GM12878 (cell line): ENCODE results near the gene LMLN. TPM values are rescaled to one million over a fixed set of nuclear protein-coding genes. Genes with fewer than 3 reads are reported as not detected.

Experiments used
- ATAC-seq: fragments of 200-7000 bp; cut with Tn5 transposase; 3 replicates; pipeline ENCODE4 v1.9.1; 2020; ENCODE audit warnings: mild to moderate bottlenecking, moderate library complexity
- BruUV-seq: library from RNA; stranded (reverse); fragments of 400-500 nt; replicated peaks from 2 replicates; lab custom pipeline; 2021; lab: Mats Ljungman, UMichigan
- CTCF ChIA-PET: fragments of 300-600 bp; sonication (Branson Sonifier 250); formaldehyde crosslinking; extraction: SDS; loops from one replicate; lab custom pipeline; 2021; ENCODE audit warnings: inconsistent platforms; lab: Yijun Ruan, JAX
- POLR2A ChIA-PET: fragments of 350-600 bp; formaldehyde crosslinking; extraction: SDS; loops from one replicate; lab custom pipeline; 2021; ENCODE audit warnings: inconsistent platforms; lab: Charles Lee
- RAD21 ChIA-PET: fragments of 300-600 bp; sonication (Branson Sonifier 250); formaldehyde crosslinking; loops from one replicate; lab custom pipeline; 2023; ENCODE audit warnings: antibody characterized with exemption; ENCODE audit not compliant: unreplicated experiment; lab: Charles Lee
- SMC1A ChIA-PET: fragments of 300-600 bp; sonication (Branson Sonifier 250); formaldehyde crosslinking; loops from one replicate; lab custom pipeline; 2023; ENCODE audit not compliant: unreplicated experiment, uncharacterized antibody; lab: Charles Lee
- DNase-seq: peaks from one replicate; pipeline ENCODE4 v3.0.0-alpha.2; 2011; ENCODE audit warnings: low read depth, low spot score
- FAIRE-seq: peaks from 3 replicates; lab custom pipeline; 2011; peaks lifted over from hg19 to GRCh38; lab: Jason Lieb, UNC
- H2AFZ ChIP-seq: 2 replicates; pipeline ENCODE4 v1.6.0; 2011; ENCODE audit warnings: low read depth, low read length, control low read depth; ENCODE audit not compliant: control insufficient read depth
- H3K27ac ChIP-seq: 2 replicates; pipeline ENCODE4 v1.5.1; 2011; ENCODE audit warnings: control low read depth; ENCODE audit not compliant: control insufficient read depth, insufficient read depth
- H3K27me3 ChIP-seq, 2 experiments: replicated peaks in 1 of 2; 2 replicates each; pipeline versions ENCODE4 v1.6.0 to v1.6.1; 2011; ENCODE audit warnings: low read length in 1 of 2; ENCODE audit not compliant: control insufficient read depth in 2 of 2, insufficient read depth in 2 of 2
- H3K36me3 ChIP-seq, 2 experiments: 2 replicates each; pipeline ENCODE4 v1.5.1; 2011; ENCODE audit warnings: low read length in 1 of 2; ENCODE audit not compliant: control insufficient read depth in 2 of 2, insufficient read depth in 2 of 2
- H3K4me1 ChIP-seq: 2 replicates; pipeline ENCODE4 v1.6.1; 2011; ENCODE audit warnings: mild to moderate bottlenecking, low read length, moderate library complexity, mixed read lengths; ENCODE audit not compliant: control insufficient read depth, insufficient read depth
- H3K4me2 ChIP-seq: 2 replicates; pipeline ENCODE4 v1.6.0; 2011; ENCODE audit warnings: control low read depth; ENCODE audit not compliant: control insufficient read depth, insufficient read depth
- H3K4me3 ChIP-seq: fragments of 200-600 bp; sonication (generic); 2 replicates; pipeline ENCODE4 v1.5.1; 2016
- H3K79me2 ChIP-seq: 2 replicates; pipeline ENCODE4 v1.6.0; 2011; ENCODE audit warnings: low read length; ENCODE audit not compliant: control insufficient read depth, insufficient read depth
- H3K9ac ChIP-seq: 2 replicates; pipeline ENCODE4 v1.8.0; 2011; ENCODE audit warnings: low read length, control low read depth, mixed read lengths; ENCODE audit not compliant: control insufficient read depth, insufficient read depth
- H3K9me3 ChIP-seq: replicated peaks from 3 replicates; pipeline ENCODE4 v1.5.1; 2011; ENCODE audit warnings: mild to moderate bottlenecking, low read length; ENCODE audit not compliant: control insufficient read depth, insufficient read depth
- H4K20me1 ChIP-seq: 2 replicates; pipeline ENCODE4 v1.6.0; 2011; ENCODE audit not compliant: control insufficient read depth, insufficient read depth
- ASH2L ChIP-seq: fragments of 300-600, 200-600 bp; sonication (generic); IDR thresholded peaks from 2 replicates; pipeline ENCODE4 v1.6.1; 2017; ENCODE audit warnings: low read depth, mild to moderate bottlenecking, borderline replicate concordance
- KLF5 ChIP-seq: fragments of 450-650 bp; IDR thresholded peaks from 2 replicates; pipeline ENCODE4 v1.6.1; 2014; ENCODE audit warnings: mild to moderate bottlenecking; ENCODE audit not compliant: partially characterized antibody
- NR2F1 ChIP-seq: fragments of 450-650 bp; conservative IDR thresholded peaks from 2 replicates; pipeline ENCODE4 v1.6.1; 2017; ENCODE audit warnings: mild to moderate bottlenecking
- REST ChIP-seq: IDR thresholded peaks from 2 replicates; pipeline ENCODE4 v1.6.1; 2012; ENCODE audit warnings: mild to moderate bottlenecking, low read depth, low read length
- SMARCA5 ChIP-seq: fragments of 450-650 bp; IDR thresholded peaks from 2 replicates; pipeline ENCODE4 v1.6.1; 2017; ENCODE audit warnings: mild to moderate bottlenecking
- WGBS: methylation state at CpG from one replicate; pipeline ENCODE4 v1.1.6; 2016; ENCODE audit warnings: low lambda C conversion rate; ENCODE audit not compliant: insufficient replicate concordance, insufficient coverage; ENCODE audit errors: missing lambda C conversion rate; 5-methylcytosine and 5-hydroxymethylcytosine counted together
- in situ Hi-C: fragments of 300-500 bp; cut with MboI; formaldehyde crosslinking; loops from 9 replicates; pipeline ENCODE4 v1.14.3; 2018; ENCODE audit warnings: mixed read lengths
- intact Hi-C: fragments of 100-400 bp; cut with micrococcal nuclease; formaldehyde crosslinking; loops from one replicate; pipeline ENCODE4 v1.14.2; 2022; ENCODE audit not compliant: unreplicated experiment
- polyA plus RNA-seq, 11 experiments: library from polyadenylated mRNA; depleted of rRNA in 4 of 11; unstranded in 6 of 11; stranded (reverse) in 5 of 11; fragments of >200 nt; fragmentation: Nextera tagmentation in 4 of 11; fragmentation: Illumina TruSeq in 1 of 11; extraction: Ambion mirVana in 4 of 11; extraction: Trizol in 1 of 11; gene quantifications; 1 replicate in 1 of 11; 2 replicates in 10 of 11; pipeline versions ENCODE4 v1.2.1 to v1.2.3, GENCODE V29; 2011 to 2016; ENCODE audit warnings: inconsistent platforms in 2 of 11, missing spikeins in 2 of 11, low read depth in 1 of 11
- total RNA-seq, 4 experiments: library from RNA; depleted of rRNA in 3 of 4; stranded (reverse); fragments of >200 nt in 3 of 4; fragmentation: Illumina TruSeq in 1 of 4; extraction: Trizol in 1 of 4; gene quantifications; 2 replicates each; pipeline versions ENCODE4 v1.2.1 to v1.2.3, GENCODE V29; 2013 to 2021

Gene LMLN
- total and polyA plus RNA-seq, 10 of the 15 experiments (the other 5 are each of a cell fraction or from before 2014, with no cell fraction given), result 0.02 to 1.7 (median 0.81) TPM

GRCh38 chr3:197997936-197998335 is 37.9 kb downstream of the LMLN start:
- 62% methylated on average over 3 of the region's 3 CpGs for WGBS
- no peak for TF ChIP-seq ASH2L
- TF ChIP-seq SMARCA5, result no peak
- TF ChIP-seq NR2F1, result no peak
- TF ChIP-seq KLF5, result no peak
- TF ChIP-seq REST, result no peak
- TF ChIP-seq, all 136 proteins: peak for 0

More at GRCh38 chr3:197997936-197998335, 37.9 kb downstream of the LMLN start:
- in situ Hi-C loops (no loop called here), intact Hi-C loops (no loop called here)
- Histone ChIP-seq H3K36me3 (no peaks in the 10 kb centered on the region), H3K9me3 (no peaks in the 10 kb centered on the region), H3K4me1 (no peaks in the 10 kb centered on the region), H3K9ac (no peak overlapping the region), H4K20me1 (no peaks in the 10 kb centered on the region), H2AFZ (no peak overlapping the region), H3K4me2 (no peak overlapping the region), H3K27me3 (no peaks in the 10 kb centered on the region), H3K27ac (no peak overlapping the region), H3K4me3 (no peak overlapping the region), H3K79me2 (no peaks in the 10 kb centered on the region)
- SMC1A ChIA-PET, result no interaction called here
- BruUV-seq, result no TSS peak
- ATAC-seq (no peak), DNase-seq (no peak), FAIRE-seq (no peak)
- RAD21 ChIA-PET, result no interaction called here
- POLR2A ChIA-PET, result no interaction called here
- CTCF ChIA-PET, result no interaction called here
